Left lung (tissue), 10 donors: ENCODE results near the gene SSR3. TPM values are rescaled to one million over a fixed set of nuclear protein-coding genes. Genes with fewer than 3 reads are reported as not detected.

ENCODE experiments used
- ATAC-seq: fragments of 200-7000 bp; cut with Tn5 transposase; one replicate; pipeline ENCODE4 v1.9.1; 2020; ENCODE audit warnings: moderate library complexity
- DNase-seq, 4 donors: peaks; one replicate each; pipeline ENCODE4 v3.0.0-alpha.2; 2013 to 2020
- H3K27ac ChIP-seq, 2 donors: fragments of 200-600 bp; sonication (generic) in 1 of 2; one replicate each; pipeline versions ENCODE4 v1.5.0 to v1.8.0; 2020 to 2021
- H3K27me3 ChIP-seq, 2 donors: fragments of 200-600 bp; sonication (generic) in 1 of 2; one replicate each; pipeline versions ENCODE4 v1.5.0 to v1.8.0; 2020 to 2021
- H3K36me3 ChIP-seq, 2 donors: fragments of 200-600 bp; sonication (generic) in 1 of 2; one replicate each; pipeline versions ENCODE4 v1.5.0 to v1.8.0; 2020 to 2021
- H3K4me1 ChIP-seq, 2 donors: fragments of 200-600 bp; one replicate each; pipeline ENCODE4 v1.8.0; 2021
- H3K4me3 ChIP-seq, 2 donors: fragments of 200-600 bp; sonication (generic) in 1 of 2; one replicate each; pipeline versions ENCODE4 v1.5.0 to v1.8.0; 2020 to 2021; ENCODE audit warnings: mild to moderate bottlenecking in 1 of 2
- H3K9me3 ChIP-seq, 2 donors: fragments of 200-600 bp; sonication (generic) in 1 of 2; one replicate each; pipeline versions ENCODE4 v1.5.0 to v1.8.0; 2020 to 2021
- CTCF ChIP-seq, 2 donors: fragments of 200-600 bp; sonication (generic) in 1 of 2; IDR thresholded peaks; one replicate each; pipeline versions ENCODE4 v1.5.0 to v1.8.0; 2021; ENCODE audit warnings: antibody characterized with exemption in 2 of 2
- intact Hi-C, 2 donors: fragments of 100-400 bp; cut with DNase I; formaldehyde crosslinking; loops; one replicate each; pipeline versions ENCODE4 v1.11.2 to v1.14.2; 2022
- polyA plus RNA-seq, 6 donors: library from polyadenylated mRNA; unstranded; fragments of 120-200 nt; gene quantifications; one replicate each; pipeline ENCODE4 v1.2.1, GENCODE V29; 2013; ENCODE audit not compliant: insufficient read length in 6 of 6
- total RNA-seq, 2 donors: library from RNA; stranded (reverse); fragmentation: NEBNext Ultra II Directional; extraction: Animal tissue kit (Norgen Biotek cat#: 25700); gene quantifications; one replicate each; pipeline ENCODE4 v1.2.1, GENCODE V29; 2021
- donor health status: DM: no; HTN: yes; CAD: no.
- donor health status: DM: no; HTN: no; CAD: no.

Gene SSR3
- total and polyA plus RNA-seq, 8 donors: 94.3 to 336 (median 125) TPM

DNA sequence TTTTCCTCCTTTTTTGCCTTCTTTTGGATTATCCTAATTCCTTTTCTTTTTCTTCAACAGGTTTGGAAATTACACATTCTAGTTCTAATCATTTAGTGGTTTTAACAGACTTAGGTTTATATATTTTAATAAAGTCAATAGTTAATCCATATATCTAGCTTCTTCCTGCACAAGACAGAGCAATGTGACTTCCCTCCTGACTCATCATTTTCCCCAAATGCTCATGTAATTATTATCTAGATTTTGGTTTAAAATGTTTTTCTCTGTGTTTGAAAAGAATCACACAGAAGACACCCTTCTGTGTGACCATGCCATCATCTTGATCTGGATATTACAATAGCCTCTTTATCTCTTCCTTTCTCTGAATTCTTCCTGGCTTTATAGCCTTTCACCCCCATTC, 28.6 kb upstream of the SSR3 start:
- TF ChIP-seq CTCF (IDR thresholded peaks at IDR 0.05): no peak
- no peaks in the 10 kb centered on the region for H3K36me3 ChIP-seq
- no peaks in the 10 kb centered on the region for H3K9me3 ChIP-seq
- peaks cover 0 to 30% of the 10 kb centered on the region in 2 donors for H3K4me1 ChIP-seq
- DNase-seq (no peak), ATAC-seq (no peak)
- no peaks in the 10 kb centered on the region for H3K27me3 ChIP-seq
- no peak overlapping the region for H3K27ac ChIP-seq
- intact Hi-C loops: no loop called here
- no peak overlapping the region for H3K4me3 ChIP-seq

GRCh38 chr3:156582532-156583183, 27.7 kb upstream of the SSR3 start:
- Histone ChIP-seq H3K4me1 (peaks cover 0 to 28% of the 10 kb centered on the region in 2 donors), H3K27me3 (no peaks in the 10 kb centered on the region), H3K9me3 (no peaks in the 10 kb centered on the region), H3K4me3 (no peak overlapping the region), H3K27ac (no peak overlapping the region), H3K36me3 (no peaks in the 10 kb centered on the region)
- ATAC-seq (no peak), DNase-seq (no peak)
- TF ChIP-seq CTCF (IDR thresholded peaks at IDR 0.05): no peak
- intact Hi-C loops: no loop called here

DNA sequence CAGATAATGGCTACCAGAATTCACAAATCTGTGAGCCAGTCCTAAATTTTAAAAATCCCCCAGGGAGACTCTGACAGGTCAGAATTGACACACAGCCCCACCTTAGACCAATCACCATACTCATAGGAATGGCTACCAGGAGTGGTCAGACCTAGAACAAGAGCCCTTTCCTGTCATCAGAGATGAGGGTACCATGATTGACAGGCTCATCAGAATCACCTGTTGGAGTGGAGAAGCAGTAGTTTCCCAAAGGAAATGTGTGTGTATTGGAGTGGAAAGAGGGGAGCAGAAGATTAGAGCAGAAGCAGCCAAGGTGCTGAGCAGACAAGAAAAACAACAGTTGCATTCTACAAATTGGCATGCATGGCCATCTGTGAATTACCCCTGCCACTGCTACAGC, 27.0 kb upstream of the SSR3 start:
- DNase-seq: no peak
- intact Hi-C loops: no loop called here
- no peak for ATAC-seq
- Histone ChIP-seq H3K27me3 (no peaks in the 10 kb centered on the region), H3K36me3 (no peaks in the 10 kb centered on the region), H3K4me1 (peaks cover 0 to 29% of the 10 kb centered on the region in 2 donors), H3K4me3 (no peak overlapping the region), H3K27ac (no peak overlapping the region), H3K9me3 (no peaks in the 10 kb centered on the region)
- no peak for TF ChIP-seq CTCF (IDR thresholded peaks at IDR 0.05)

DNA sequence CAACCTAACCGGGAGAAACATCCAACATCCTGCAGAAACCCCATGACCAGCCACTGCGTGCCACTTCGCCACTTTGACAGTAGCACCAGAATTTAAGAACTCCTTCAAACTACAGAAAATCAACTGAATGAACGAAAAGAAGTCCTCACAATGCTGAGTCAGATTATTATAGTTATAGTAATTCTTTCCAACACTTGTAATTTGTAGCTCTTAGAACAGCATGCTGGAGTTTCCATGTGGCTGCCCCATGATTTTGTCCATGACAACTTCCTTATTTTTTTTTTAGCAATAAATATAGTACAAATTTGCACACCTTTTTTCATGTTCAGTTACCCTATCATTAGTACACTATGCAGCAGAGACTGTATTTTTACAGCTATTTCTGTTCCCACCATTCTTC, 26.1 kb upstream of the SSR3 start:
- DNase-seq: no peak
- TF ChIP-seq CTCF (IDR thresholded peaks at IDR 0.05): no peak
- H3K27me3 ChIP-seq: no peaks in the 10 kb centered on the region
- no peak for ATAC-seq
- peaks cover 0 to 26% of the 10 kb centered on the region in 2 donors for H3K4me1 ChIP-seq
- intact Hi-C loops: no loop called here
- no peak overlapping the region for H3K27ac ChIP-seq
- H3K36me3 ChIP-seq: no peaks in the 10 kb centered on the region
- no peaks in the 10 kb centered on the region for H3K9me3 ChIP-seq
- H3K4me3 ChIP-seq: no peak overlapping the region

DNA sequence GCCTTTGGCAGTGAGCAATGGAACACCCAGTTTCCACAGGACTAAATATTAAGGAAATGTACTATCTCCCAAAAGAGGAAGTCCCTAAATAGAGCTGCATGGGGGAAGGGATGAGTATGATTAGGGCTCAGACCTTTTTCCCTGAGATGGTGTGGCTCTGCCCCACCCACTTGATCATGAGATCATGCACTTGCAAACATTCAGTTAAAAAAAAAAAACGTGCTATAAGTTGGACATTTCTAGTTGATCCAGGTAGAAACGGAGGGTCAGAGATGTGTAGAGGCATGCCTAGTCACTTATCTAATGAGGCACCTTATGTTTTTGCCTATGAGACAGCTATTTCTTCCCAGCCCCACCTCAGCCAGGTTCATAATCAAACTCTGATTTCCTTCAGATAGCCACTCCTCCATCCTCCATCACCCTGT, 24.5 kb upstream of the SSR3 start:
- intact Hi-C loops: no loop called here
- ATAC-seq (peak; percentile 56), DNase-seq (no peak)
- H3K9me3 ChIP-seq: no peaks in the 10 kb centered on the region
- peaks cover 0 to 26% of the 10 kb centered on the region in 2 donors for H3K4me1 ChIP-seq
- H3K27me3 ChIP-seq: no peaks in the 10 kb centered on the region
- no peak overlapping the region for H3K27ac ChIP-seq
- no peak overlapping the region for H3K4me3 ChIP-seq
- TF ChIP-seq CTCF (IDR thresholded peaks at IDR 0.05): no peak
- no peaks in the 10 kb centered on the region for H3K36me3 ChIP-seq
